IMR-90 (cell line): ENCODE results near the gene KAZN. TPM values are rescaled to one million over a fixed set of nuclear protein-coding genes. Genes with fewer than 3 reads are reported as not detected.
A peak's percentile ranks its signal among the peaks of the same experiment; 100 is the strongest.

Experiments used
- ATAC-seq: fragments of 200-7000 bp; cut with Tn5 transposase; 2 replicates; pipeline ENCODE4 v1.9.1; 2020; ENCODE audit warnings: low read depth, mild to moderate bottlenecking, moderate library complexity
- BruUV-seq: library from RNA; stranded (reverse); fragments of 400-500 nt; replicated peaks from 2 replicates; lab custom pipeline; 2021; lab: Mats Ljungman, UMichigan
- CTCF ChIA-PET: fragments of 300-600 bp; formaldehyde crosslinking; extraction: SDS; loops from one replicate; lab custom pipeline; 2021; ENCODE audit warnings: antibody characterized with exemption; lab: Yijun Ruan, JAX
- POLR2A ChIA-PET: fragments of 300-600 bp; sonication (Branson Sonifier 250); formaldehyde crosslinking; loops from one replicate; lab custom pipeline; 2022; ENCODE audit warnings: antibody characterized with exemption; ENCODE audit not compliant: unreplicated experiment; lab: Charles Lee
- DNase-seq: peaks from one replicate; pipeline ENCODE4 v3.0.0; 2013
- H2AFZ ChIP-seq: replicated peaks from 2 replicates; pipeline ENCODE3; 2013; ENCODE audit warnings: low read length, mild to moderate bottlenecking; ENCODE audit not compliant: poor library complexity
- H2AK5ac ChIP-seq: 2 replicates; pipeline ENCODE4 v1.6.1; 2013; ENCODE audit warnings: low read depth, low read length, inconsistent platforms
- H2AK9ac ChIP-seq: replicated peaks from 2 replicates; pipeline ENCODE3; 2013; ENCODE audit warnings: mild to moderate bottlenecking, low read depth, low read length, moderate library complexity; ENCODE audit not compliant: poor library complexity
- H2BK120ac ChIP-seq: 2 replicates; pipeline ENCODE4 v1.6.1; 2013; ENCODE audit warnings: low read depth, low read length, inconsistent platforms
- H2BK15ac ChIP-seq: 3 replicates; pipeline ENCODE4 v1.6.1; 2013; ENCODE audit warnings: low read depth, low read length, inconsistent platforms
- H2BK20ac ChIP-seq: 2 replicates; pipeline ENCODE4 v1.6.1; 2013; ENCODE audit warnings: low read depth, mild to moderate bottlenecking, inconsistent platforms, low read length, moderate library complexity
- H2BK5ac ChIP-seq: 2 replicates; pipeline ENCODE4 v1.6.1; 2013; ENCODE audit warnings: mild to moderate bottlenecking, low read depth, low read length, inconsistent platforms; ENCODE audit not compliant: poor library complexity, severe bottlenecking
- H3K14ac ChIP-seq: replicated peaks from 2 replicates; pipeline ENCODE4 v1.6.1; 2013; ENCODE audit warnings: low read depth, low read length, inconsistent platforms
- H3K18ac ChIP-seq: 2 replicates; pipeline ENCODE4 v1.6.1; 2013; ENCODE audit warnings: low read depth, low read length, control low read depth
- H3K23ac ChIP-seq: 2 replicates; pipeline ENCODE4 v1.6.1; 2013; ENCODE audit warnings: low read depth, low read length, inconsistent platforms
- H3K27ac ChIP-seq: 2 replicates; pipeline ENCODE4 v1.5.1; 2013; ENCODE audit warnings: mild to moderate bottlenecking, control low read depth, low read length; ENCODE audit not compliant: insufficient read depth
- H3K27me3 ChIP-seq: 2 replicates; pipeline ENCODE4 v1.6.1; 2013; ENCODE audit warnings: low read length; ENCODE audit not compliant: control insufficient read depth, insufficient read depth
- H3K36me3 ChIP-seq: 2 replicates; pipeline ENCODE4 v1.6.1; 2013; ENCODE audit warnings: low read length, mixed read lengths; ENCODE audit not compliant: control insufficient read depth, insufficient read depth
- H3K4ac ChIP-seq: 2 replicates; pipeline ENCODE4 v1.6.1; 2013; ENCODE audit warnings: low read depth, low read length, inconsistent platforms
- H3K4me1 ChIP-seq: 2 replicates; pipeline ENCODE4 v1.6.1; 2013; ENCODE audit warnings: low read length, mixed read lengths; ENCODE audit not compliant: control insufficient read depth, insufficient read depth
- H3K4me2 ChIP-seq: 2 replicates; pipeline ENCODE4 v1.6.1; 2013; ENCODE audit warnings: low read depth, mild to moderate bottlenecking, control low read depth, low read length, moderate library complexity
- H3K4me3 ChIP-seq: 2 replicates; pipeline ENCODE4 v1.5.1; 2013; ENCODE audit warnings: low read depth, mild to moderate bottlenecking, control low read depth, low read length, moderate library complexity; ENCODE audit not compliant: insufficient read depth
- H3K56ac ChIP-seq: 2 replicates; pipeline ENCODE4 v1.6.1; 2013; ENCODE audit warnings: low read length, inconsistent platforms; ENCODE audit not compliant: insufficient read depth; ENCODE audit errors: extremely low read depth
- H3K79me1 ChIP-seq, 2 experiments: 2 replicates each; pipeline ENCODE4 v1.6.1; 2013; ENCODE audit warnings: low read length in 2 of 2, inconsistent platforms in 1 of 2, low read depth in 1 of 2
- H3K9ac ChIP-seq: 2 replicates; pipeline ENCODE4 v1.6.1; 2013; ENCODE audit warnings: low read depth, low read length, control low read depth
- H3K9me1 ChIP-seq: 2 replicates; pipeline ENCODE4 v1.6.1; 2013; ENCODE audit warnings: low read length, inconsistent platforms; ENCODE audit not compliant: insufficient read depth
- H3K9me3 ChIP-seq: 2 replicates; pipeline ENCODE4 v1.6.1; 2013; ENCODE audit warnings: low read length; ENCODE audit not compliant: control insufficient read depth, insufficient read depth
- H4K20me1 ChIP-seq: 2 replicates; pipeline ENCODE4 v1.6.1; 2013; ENCODE audit warnings: low read length, inconsistent platforms; ENCODE audit not compliant: insufficient read depth
- H4K5ac ChIP-seq: 2 replicates; pipeline ENCODE4 v1.6.1; 2013; ENCODE audit warnings: mild to moderate bottlenecking, low read depth, low read length, control low read depth
- H4K8ac ChIP-seq, 2 experiments: 2 replicates each; pipeline ENCODE4 v1.6.1; 2013; ENCODE audit warnings: low read depth in 2 of 2, low read length in 2 of 2, control low read depth in 1 of 2, inconsistent platforms in 1 of 2
- H4K91ac ChIP-seq: 2 replicates; pipeline ENCODE4 v1.6.1; 2013; ENCODE audit warnings: low read depth, low read length, inconsistent platforms; ENCODE audit not compliant: insufficient read depth
- CEBPB ChIP-seq: IDR thresholded peaks from 2 replicates; pipeline ENCODE4 v1.6.1; 2012; ENCODE audit warnings: low read depth, low read length, improper control_type of control experiment
- RCOR1 ChIP-seq: IDR thresholded peaks from 2 replicates; pipeline ENCODE4 v1.6.1; 2012; ENCODE audit warnings: mild to moderate bottlenecking, low read length, improper control_type of control experiment; ENCODE audit not compliant: insufficient replicate concordance
- WGBS, 2 experiments: methylation state at CpG; one replicate each; pipeline versions ENCODE4 v1.1.5 to v1.1.7; 2013; ENCODE audit warnings: missing lambda C conversion rate in 2 of 2; ENCODE audit not compliant: insufficient read length in 1 of 2; ENCODE audit errors: extremely low coverage in 2 of 2; 5-methylcytosine and 5-hydroxymethylcytosine counted together
- dilution Hi-C: fragments of 300-500 bp; cut with HindIII; formaldehyde crosslinking; loops from one replicate; pipeline ENCODE4 v1.14.3; 2018; ENCODE audit warnings: low sequenced_read_pairs; ENCODE audit not compliant: unreplicated experiment
- in situ Hi-C: fragments of 300-500 bp; cut with MboI; formaldehyde crosslinking; loops from 3 replicates; pipeline ENCODE4 v1.14.3; 2019; ENCODE audit warnings: low sequenced_read_pairs, inconsistent platforms, mixed read lengths
- intact Hi-C: fragments of 100-400 bp; cut with micrococcal nuclease; formaldehyde crosslinking; loops from 2 replicates; pipeline ENCODE4 v1.10.0; 2022
- polyA plus RNA-seq, 3 experiments: library from polyadenylated mRNA; depleted of rRNA; stranded (reverse); fragments of >200 nt; gene quantifications; 2 replicates each; pipeline ENCODE4 v1.2.3, GENCODE V29; 2012; ENCODE audit warnings: low replicate concordance in 1 of 3
- total RNA-seq: library from RNA; depleted of rRNA; stranded (reverse); fragments of >200 nt; gene quantifications from 2 replicates; pipeline ENCODE4 v1.2.3, GENCODE V29; 2012

KAZN gene
- total and polyA plus RNA-seq, 2 of the 4 experiments (the other 2 are of a cell fraction): 5.2 to 10.5 TPM

GRCh38 chr1:14615549-14616218 lies 17.2 kb downstream of the KAZN start:
- CTCF ChIA-PET: no interaction called here
- POLR2A ChIA-PET: no interaction called here
- H2AFZ ChIP-seq: no peak overlapping the region

More at GRCh38 chr1:14615549-14616218, 17.2 kb downstream of the KAZN start:
- Histone ChIP-seq H2BK15ac (no peak overlapping the region), H2AK9ac (no peak overlapping the region), H3K9me1 (no peaks in the 10 kb centered on the region), H3K23ac (no peak overlapping the region), H3K9ac (no peak overlapping the region), H4K20me1 (no peaks in the 10 kb centered on the region), H2BK5ac (no peak overlapping the region), H4K91ac (no peak overlapping the region), H3K27me3 (no peaks in the 10 kb centered on the region), H3K4me3 (no peak overlapping the region), H4K8ac (no peak overlapping the region), H2AK5ac (no peak overlapping the region), H3K4me1 (no peaks in the 10 kb centered on the region), H2BK120ac (no peak overlapping the region), H4K5ac (no peak overlapping the region), H3K4me2 (no peak overlapping the region), H3K18ac (no peak overlapping the region), H3K9me3 (peaks cover 6% of the 10 kb centered on the region; the same call in 1 of the 2 replicates), H3K36me3 (no peaks in the 10 kb centered on the region), H3K27ac (no peak overlapping the region), H3K79me1 (no peaks in the 10 kb centered on the region), H3K56ac (no peak overlapping the region), H3K4ac (no peak overlapping the region), H3K14ac (no peak overlapping the region), H2BK20ac (no peak overlapping the region)
- in situ Hi-C loops (no loop called here), dilution Hi-C loops (no loop called here), intact Hi-C loops (no loop called here)
- DNase-seq: no peak
- ATAC-seq: no peak
- 53% methylated on average over 2 of the region's 12 CpGs; no CpG with 5 or more reads in 1 of the 2 experiments for WGBS, 2 experiments
- 0 out of 2 replicates have a peak, but pooled peaks have one; percentile 30 for TF ChIP-seq CEBPB
- no peak for TF ChIP-seq RCOR1
- no TSS peak for BruUV-seq
